Activated T-cell treated with anti-CD3 and anti-CD28 coated beads, Interleukin-2, amount 50 U/mL, for 24 hours (primary cell): ENCODE results near the gene PTPRN.
"Not testable (repeated sequence)": the region's sequence is repeated elsewhere in the genome, so short reads cannot be mapped to it uniquely, and the experiment has no call there.

ENCODE experiments used
- DNase-seq: peaks from one replicate; pipeline ENCODE4 v3.0.0-alpha.2; 2020
- H3K27ac Mint-ChIP-seq: 2 replicates; pipeline ENCODE4 v1.8.0; 2020; ENCODE audit warnings: mild to moderate bottlenecking, mixed read lengths
- H3K27me3 Mint-ChIP-seq: 2 replicates; pipeline ENCODE4 v1.8.0; 2020; ENCODE audit warnings: mixed read lengths
- H3K36me3 Mint-ChIP-seq: 2 replicates; pipeline ENCODE4 v1.8.0; 2020; ENCODE audit warnings: low read depth, mixed read lengths
- H3K4me1 Mint-ChIP-seq: 2 replicates; pipeline ENCODE4 v1.8.0; 2020; ENCODE audit warnings: low read depth, mixed read lengths
- H3K4me3 Mint-ChIP-seq: 2 replicates; pipeline ENCODE4 v1.8.0; 2020; ENCODE audit warnings: mild to moderate bottlenecking, moderate library complexity, mixed read lengths
- H3K9me3 Mint-ChIP-seq: 2 replicates; pipeline ENCODE4 v1.8.0; 2020; ENCODE audit warnings: mixed read lengths

PTPRN gene

DNA sequence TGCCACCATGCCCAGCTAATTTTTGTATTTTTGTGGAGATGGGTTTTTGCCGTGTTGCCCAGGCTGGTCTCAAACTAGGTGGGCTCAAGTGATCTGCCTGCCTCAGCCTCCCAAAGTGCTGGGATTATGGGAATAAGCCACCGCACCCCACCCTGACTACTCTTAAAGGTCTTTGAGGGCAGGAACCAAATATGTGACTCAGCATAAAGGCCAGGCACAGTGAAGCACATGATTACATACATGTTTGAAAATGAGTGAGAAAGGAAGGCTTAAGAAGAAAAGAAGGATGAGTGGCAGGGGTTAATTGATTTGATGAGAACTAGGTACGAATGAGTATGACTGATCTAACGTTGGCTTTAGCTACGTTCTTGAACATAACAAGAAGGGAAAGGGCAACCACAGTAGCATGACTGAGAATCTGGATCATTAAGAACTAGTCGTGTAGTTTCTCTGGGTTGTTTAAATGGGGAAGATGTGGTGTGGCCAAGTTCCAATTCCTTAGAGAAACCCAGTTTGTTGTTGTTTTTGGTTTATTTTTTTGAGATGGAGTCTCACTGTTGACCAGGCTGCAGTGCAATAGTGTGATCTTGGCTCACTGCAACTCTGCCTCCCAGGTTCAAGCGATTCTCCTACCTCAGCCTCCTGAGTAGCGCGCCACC is 16.6 kb upstream of the PTPRN start:
- peaks cover 49% of the 10 kb centered on the region for H3K27me3 Mint-ChIP-seq
- no peak overlapping the region for H3K4me3 Mint-ChIP-seq
- H3K4me1 Mint-ChIP-seq = peaks cover 9% of the 10 kb centered on the region
- H3K36me3 Mint-ChIP-seq = no peaks in the 10 kb centered on the region
- H3K9me3 Mint-ChIP-seq = no peaks in the 10 kb centered on the region
- DNase-seq = no peak
- H3K27ac Mint-ChIP-seq = no peak overlapping the region

DNA sequence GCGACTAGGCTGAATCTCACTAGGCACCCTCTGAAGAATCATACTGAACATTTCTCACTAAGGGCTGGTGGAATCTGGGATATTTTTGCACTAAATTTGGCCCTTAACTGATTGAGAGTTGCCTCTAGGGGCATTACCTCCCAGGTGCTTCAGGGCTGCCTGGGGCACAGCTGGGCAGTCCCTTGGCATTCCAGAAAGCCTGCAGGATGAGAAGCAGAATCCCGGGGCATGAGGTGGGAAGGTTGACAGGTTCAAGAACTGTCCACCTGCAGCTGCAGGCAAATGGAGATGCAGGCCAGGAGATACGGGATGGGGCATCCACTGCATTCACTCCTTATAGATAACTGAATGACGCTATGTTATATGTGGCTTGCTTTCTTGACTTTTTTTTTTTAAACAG is 15.9 kb upstream of the PTPRN start:
- Mint-ChIP-seq H3K9me3 (no peaks in the 10 kb centered on the region), H3K27ac (no peak overlapping the region), H3K27me3 (peaks cover 43% of the 10 kb centered on the region), H3K4me1 (peaks cover 10% of the 10 kb centered on the region), H3K36me3 (no peaks in the 10 kb centered on the region), H3K4me3 (no peak overlapping the region)
- no peak for DNase-seq

- H3K9me3 Mint-ChIP-seq = no peaks in the 10 kb centered on the region
- no peak overlapping the region for H3K27ac Mint-ChIP-seq
- no peak overlapping the region for H3K4me3 Mint-ChIP-seq
- no peaks in the 10 kb centered on the region for H3K36me3 Mint-ChIP-seq
- H3K4me1 Mint-ChIP-seq = peaks cover 10% of the 10 kb centered on the region
- DNase-seq = no peak
- H3K27me3 Mint-ChIP-seq = peaks cover 30% of the 10 kb centered on the region
Observed at GRCh38 chr2:219323434-219323833, 14.2 kb upstream of the PTPRN start.

- DNase-seq = no peak
- no peak overlapping the region for H3K4me3 Mint-ChIP-seq
- peaks cover 22% of the 10 kb centered on the region for H3K27me3 Mint-ChIP-seq
- H3K9me3 Mint-ChIP-seq = no peaks in the 10 kb centered on the region
- no peaks in the 10 kb centered on the region for H3K4me1 Mint-ChIP-seq
- no peak overlapping the region for H3K27ac Mint-ChIP-seq
- no peaks in the 10 kb centered on the region for H3K36me3 Mint-ChIP-seq
Observed at GRCh38 chr2:219314804-219315468, 5.7 kb upstream of the PTPRN start.

DNA sequence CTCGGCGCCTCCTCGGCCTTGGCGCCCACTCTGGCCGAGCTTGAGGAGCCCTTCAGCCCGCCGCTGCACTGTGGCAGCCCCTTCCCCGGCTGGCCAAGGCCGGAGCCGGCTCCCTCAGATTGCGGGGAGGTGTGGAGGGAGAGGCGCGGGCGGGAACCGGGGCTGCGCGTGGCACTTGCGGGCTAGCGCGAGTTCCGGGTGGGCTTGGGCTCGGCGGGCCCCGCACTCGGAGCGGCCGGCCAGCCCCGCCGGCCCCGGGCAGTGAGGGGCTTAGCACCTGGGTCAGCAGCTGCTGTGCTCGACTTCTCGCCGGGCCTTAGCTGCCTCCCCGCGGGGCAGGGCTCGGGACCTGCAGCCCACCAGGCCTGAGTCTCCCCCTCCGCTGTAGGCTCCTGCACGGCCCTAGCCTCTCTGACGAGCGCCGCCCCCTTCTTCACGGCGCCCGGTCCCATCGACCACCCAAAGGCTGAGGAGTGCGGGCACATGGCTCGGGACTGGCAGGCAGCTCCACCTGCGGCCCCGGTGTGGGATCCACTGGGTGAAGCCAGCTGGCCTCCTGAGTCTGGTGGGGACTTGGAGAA is 3.6 kb upstream of the PTPRN start:
- H3K9me3 Mint-ChIP-seq, H3K4me1 Mint-ChIP-seq, H3K4me3 Mint-ChIP-seq, H3K27ac Mint-ChIP-seq, DNase-seq, H3K36me3 Mint-ChIP-seq: not testable (repeated sequence)
- H3K27me3 Mint-ChIP-seq = peaks cover 41% of the 10 kb centered on the region

DNA sequence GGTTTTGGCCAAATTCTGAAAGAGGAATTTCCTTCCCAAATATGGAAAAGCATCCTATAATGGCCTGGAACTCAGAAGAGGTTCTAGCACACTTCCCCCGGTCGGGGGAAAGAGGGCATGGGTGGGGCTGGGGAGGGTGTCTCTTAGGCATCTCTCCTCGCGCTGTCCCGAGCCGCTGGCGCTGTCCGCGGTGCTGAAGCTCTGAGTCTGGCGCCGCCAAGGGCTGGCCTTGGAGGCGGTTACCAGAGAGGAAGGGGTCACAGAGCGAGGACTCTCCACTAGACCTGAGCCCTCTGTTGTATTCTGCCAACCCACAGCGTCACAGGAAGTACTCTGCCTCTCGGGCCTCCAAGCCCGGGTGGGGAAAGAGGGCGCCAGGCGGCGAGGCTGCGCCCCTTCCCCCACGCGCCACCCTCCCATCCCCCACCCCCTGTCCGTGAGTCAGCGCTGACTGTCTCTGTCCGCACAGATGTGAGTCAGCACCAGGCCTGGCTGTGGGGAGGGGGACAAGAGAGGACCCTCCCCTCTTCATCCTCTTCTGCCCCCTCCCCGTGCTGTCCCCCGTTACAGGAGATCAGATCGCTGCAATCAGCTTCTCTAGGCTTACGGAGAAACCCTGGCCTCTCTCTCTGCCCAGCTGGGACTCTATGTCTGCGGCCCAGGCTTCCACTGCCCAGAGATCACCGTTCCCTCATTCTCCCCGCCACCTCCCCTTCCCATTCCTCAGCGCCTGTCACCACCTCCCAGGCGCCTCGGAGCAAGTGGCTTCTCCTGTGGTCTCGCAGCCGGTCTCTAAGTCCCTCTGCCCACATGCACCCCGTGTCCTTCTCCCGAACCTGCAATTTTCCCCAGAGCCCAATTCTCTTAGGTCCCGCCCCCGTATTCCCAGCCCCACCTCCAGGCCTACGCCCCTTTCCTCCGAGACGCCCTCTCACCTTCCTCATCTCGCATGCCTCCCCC is 779 bp downstream of the PTPRN start:
- DNase-seq = peak; percentile 79
- Mint-ChIP-seq H3K27me3 (peaks cover 73% of the 10 kb centered on the region), H3K36me3 (no peaks in the 10 kb centered on the region), H3K9me3 (no peaks in the 10 kb centered on the region), H3K4me3 (no peak overlapping the region), H3K27ac (no peak overlapping the region), H3K4me1 (peaks cover 7% of the 10 kb centered on the region)

- Mint-ChIP-seq H3K9me3 (no peaks in the 10 kb centered on the region), H3K4me3 (no peak overlapping the region), H3K27ac (no peak overlapping the region), H3K36me3 (no peaks in the 10 kb centered on the region), H3K27me3 (peaks cover 70% of the 10 kb centered on the region), H3K4me1 (peaks cover 7% of the 10 kb centered on the region)
- DNase-seq = no peak
Observed at GRCh38 chr2:219306047-219306446, 3.2 kb downstream of the PTPRN start.

- H3K9me3 Mint-ChIP-seq = no peaks in the 10 kb centered on the region
- H3K27me3 Mint-ChIP-seq = peaks cover 62% of the 10 kb centered on the region
- DNase-seq = no peak
- peaks cover 6% of the 10 kb centered on the region for H3K4me1 Mint-ChIP-seq
- H3K4me3 Mint-ChIP-seq = no peak overlapping the region
- H3K27ac Mint-ChIP-seq = no peak overlapping the region
- no peaks in the 10 kb centered on the region for H3K36me3 Mint-ChIP-seq
Observed at GRCh38 chr2:219304223-219304622, 5.0 kb downstream of the PTPRN start.

- H3K27ac Mint-ChIP-seq = no peak overlapping the region
- H3K4me1 Mint-ChIP-seq = peaks cover 8% of the 10 kb centered on the region
- H3K36me3 Mint-ChIP-seq = no peaks in the 10 kb centered on the region
- no peaks in the 10 kb centered on the region for H3K9me3 Mint-ChIP-seq
- H3K27me3 Mint-ChIP-seq = peaks cover 52% of the 10 kb centered on the region
- DNase-seq = no peak
- H3K4me3 Mint-ChIP-seq = no peak overlapping the region
Observed at GRCh38 chr2:219302412-219302968, 6.7 kb downstream of the PTPRN start.

GRCh38 chr2:219300022-219300421 is 9.2 kb downstream of the PTPRN start:
- Mint-ChIP-seq H3K27me3 (peaks cover 29% of the 10 kb centered on the region), H3K4me3 (no peak overlapping the region), H3K27ac (no peak overlapping the region), H3K36me3 (no peaks in the 10 kb centered on the region), H3K4me1 (peaks cover 21% of the 10 kb centered on the region), H3K9me3 (no peaks in the 10 kb centered on the region)
- no peak for DNase-seq

DNA sequence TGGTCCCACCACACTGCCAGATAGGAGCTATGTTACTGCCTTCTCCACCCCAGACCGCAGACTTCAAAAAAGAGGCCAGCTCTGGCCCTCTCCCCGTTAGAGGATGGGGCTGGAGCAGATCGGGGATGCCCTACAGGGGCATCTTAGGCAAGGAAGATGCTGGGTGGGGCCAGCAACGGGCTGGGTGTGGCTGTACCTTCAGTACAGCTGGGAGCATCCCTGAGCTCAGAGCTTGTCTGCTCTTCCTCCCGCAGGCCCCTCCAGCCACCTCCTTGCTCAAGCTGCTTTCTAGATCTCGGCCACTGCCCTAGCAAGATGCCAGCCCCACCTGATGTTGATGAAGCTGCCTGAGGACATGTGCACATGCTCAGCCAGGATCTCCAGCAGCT is 9.8 kb downstream of the PTPRN start:
- Mint-ChIP-seq H3K27me3 (peaks cover 23% of the 10 kb centered on the region), H3K9me3 (no peaks in the 10 kb centered on the region), H3K4me3 (no peak overlapping the region), H3K4me1 (peaks cover 24% of the 10 kb centered on the region), H3K27ac (no peak overlapping the region), H3K36me3 (no peaks in the 10 kb centered on the region)
- DNase-seq = no peak

DNA sequence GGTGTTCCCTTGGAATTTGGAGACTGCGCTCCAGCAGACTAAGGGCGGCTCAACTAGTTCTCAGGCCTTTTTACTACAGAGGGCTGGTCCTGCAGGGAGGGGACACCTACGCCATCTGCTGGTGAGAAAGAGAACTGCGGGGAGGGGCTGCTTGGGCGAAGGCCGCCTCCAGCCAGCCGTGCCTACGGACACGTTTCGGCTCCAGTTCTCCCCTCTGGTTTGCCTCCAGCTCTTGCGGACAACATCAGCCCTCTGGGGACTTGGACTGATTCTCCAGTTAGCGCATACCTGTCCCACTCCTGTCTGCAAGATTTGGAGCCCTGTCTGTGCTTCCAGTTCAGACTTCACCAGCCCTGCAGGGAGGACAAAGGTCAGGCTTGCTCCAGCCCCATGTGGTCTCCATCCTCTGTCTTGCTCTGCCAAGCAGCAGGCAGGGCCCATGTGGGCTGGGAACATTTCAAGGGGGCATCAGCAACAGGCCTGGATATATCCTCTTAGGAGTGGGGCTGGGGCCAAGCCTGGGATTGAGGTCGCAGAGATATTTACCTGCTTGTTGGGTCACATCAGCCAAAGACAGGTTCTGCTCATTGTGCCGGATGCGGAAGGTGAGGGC is 10.3 kb downstream of the PTPRN start:
- Mint-ChIP-seq H3K9me3 (no peaks in the 10 kb centered on the region), H3K4me1 (peaks cover 29% of the 10 kb centered on the region), H3K27me3 (peaks cover 21% of the 10 kb centered on the region), H3K27ac (no peak overlapping the region), H3K4me3 (no peak overlapping the region), H3K36me3 (no peaks in the 10 kb centered on the region)
- peak; percentile 95 for DNase-seq

DNA sequence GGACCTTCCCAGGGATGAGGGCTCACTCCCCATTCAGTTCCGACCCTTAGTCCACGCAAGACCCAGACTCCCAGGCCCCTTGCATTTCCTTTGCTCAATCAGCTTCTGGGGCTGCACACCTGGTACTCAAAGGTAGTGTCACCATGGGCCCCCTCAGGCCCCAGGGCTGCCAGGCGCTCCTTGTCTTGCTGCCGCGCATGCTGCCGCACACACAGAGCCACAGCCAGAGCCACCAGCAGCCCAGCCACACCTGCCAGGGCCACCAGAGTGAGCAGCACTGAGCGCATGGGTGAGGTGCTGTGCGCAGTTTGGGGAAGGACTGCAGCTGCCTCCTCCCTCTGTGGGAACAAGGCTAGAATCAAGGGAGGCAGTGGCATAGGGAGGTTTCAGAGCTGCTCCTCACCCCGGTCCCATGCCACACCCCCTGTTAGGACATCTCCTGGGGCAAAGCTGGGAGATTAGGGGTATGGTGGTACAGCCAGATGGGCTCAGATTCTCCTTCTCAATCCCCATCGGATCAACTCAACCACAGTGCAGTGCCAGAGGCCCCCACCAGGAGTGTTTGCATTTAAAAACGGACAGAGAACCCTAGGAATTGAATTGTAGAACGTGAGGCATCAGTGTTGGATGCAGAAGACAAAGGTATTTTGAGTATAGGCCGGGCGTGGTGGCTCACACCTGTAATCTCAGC is 11.3 kb downstream of the PTPRN start:
- Mint-ChIP-seq H3K27me3 (peaks cover 17% of the 10 kb centered on the region), H3K4me1 (peaks cover 29% of the 10 kb centered on the region), H3K27ac (no peak overlapping the region), H3K9me3 (no peaks in the 10 kb centered on the region), H3K36me3 (no peaks in the 10 kb centered on the region), H3K4me3 (no peak overlapping the region)
- DNase-seq = no peak
